Mucosa of rectum (tissue), 2 donors: ENCODE data around the gene SH3TC1.
A peak's percentile ranks its signal among the peaks of the same experiment; 100 is the strongest.

Source experiments
- H3K27ac ChIP-seq, 2 donors: one replicate each; pipeline ENCODE4 v1.7.0; 2013; ENCODE audit warnings: inconsistent platforms in 2 of 2, low read depth in 2 of 2, low read length in 2 of 2
- H3K27me3 ChIP-seq, 2 donors: one replicate each; pipeline ENCODE4 v1.7.0; 2013; ENCODE audit warnings: low read length in 2 of 2; ENCODE audit not compliant: control insufficient read depth in 2 of 2, insufficient read depth in 2 of 2
- H3K36me3 ChIP-seq, 2 donors: one replicate each; pipeline ENCODE4 v1.7.0; 2013; ENCODE audit warnings: low read length in 2 of 2; ENCODE audit not compliant: control insufficient read depth in 2 of 2, insufficient read depth in 2 of 2
- H3K4me1 ChIP-seq, 2 donors: one replicate each; pipeline ENCODE4 v1.7.0; 2013; ENCODE audit warnings: low read length in 2 of 2, mild to moderate bottlenecking in 1 of 2; ENCODE audit not compliant: control insufficient read depth in 2 of 2, insufficient read depth in 2 of 2
- H3K4me3 ChIP-seq, 2 donors: one replicate each; pipeline ENCODE4 v1.7.0; 2013; ENCODE audit warnings: low read length in 2 of 2
- H3K9ac ChIP-seq, 2 donors: one replicate each; pipeline ENCODE4 v1.7.0; 2013; ENCODE audit warnings: low read length in 2 of 2, low read depth in 1 of 2, mild to moderate bottlenecking in 1 of 2
- H3K9me3 ChIP-seq, 2 donors: one replicate each; pipeline ENCODE4 v1.7.0; 2013; ENCODE audit warnings: low read length in 2 of 2; ENCODE audit not compliant: control insufficient read depth in 2 of 2
- donor health status: healthy.
- donor health status: Normal muscosa, but diverticular disease.

Gene SH3TC1

DNA sequence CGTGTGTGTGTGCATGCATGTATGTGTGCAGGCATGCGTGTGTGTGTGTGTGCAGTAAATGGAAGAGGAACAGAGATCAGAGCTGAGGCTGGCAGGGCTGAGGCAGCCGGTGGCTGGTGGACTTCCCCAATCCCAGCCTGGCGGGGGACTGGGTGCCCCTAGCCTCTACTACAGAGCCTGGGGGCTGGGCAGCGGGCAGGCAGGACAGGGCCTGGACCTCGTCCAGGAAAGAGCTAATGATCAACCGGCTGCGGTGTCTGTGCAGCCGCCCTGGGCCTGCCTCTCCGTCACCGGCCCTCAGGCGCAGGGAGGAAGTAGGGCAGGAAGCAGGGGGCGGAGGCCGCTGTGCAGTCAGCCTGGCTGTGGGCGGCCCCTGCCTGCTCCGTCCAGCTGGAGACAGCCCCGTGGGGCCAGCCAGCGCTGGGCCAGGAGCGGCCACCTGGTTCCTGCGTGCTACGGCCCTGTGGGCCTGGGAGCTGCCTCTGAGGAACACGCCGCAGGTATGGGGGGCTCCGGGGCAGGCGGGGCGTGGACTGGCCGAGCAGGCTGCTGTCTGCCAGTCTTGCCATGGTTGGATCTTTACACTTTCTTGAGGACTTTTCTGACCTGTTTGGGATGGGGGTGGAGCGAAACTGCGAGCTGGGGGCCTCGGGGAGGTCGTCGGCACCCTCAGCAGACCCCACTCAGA, at the start of gene SH3TC1:
Gene SH3TC1, plus strand, starts transcription at position 385 of the 688 bp plus-strand sequence. CDS start 5,905 bp downstream, outside the sequence.
- peaks cover 0 to 1% of the 10 kb centered on the region in 2 donors for H3K36me3 ChIP-seq
- peak within 1 kb of the TSS; percentile 86 to 90 for H3K9ac ChIP-seq
- peaks cover 25 to 36% of the 10 kb centered on the region in 2 donors for H3K4me1 ChIP-seq
- peak within 1 kb of the TSS; percentile 54 to 78 for H3K4me3 ChIP-seq
- no peaks in the 10 kb centered on the region for H3K9me3 ChIP-seq
- H3K27me3 ChIP-seq = no peaks in the 10 kb centered on the region
- peak within 1 kb of the TSS; percentile 84 to 86 for H3K27ac ChIP-seq

DNA sequence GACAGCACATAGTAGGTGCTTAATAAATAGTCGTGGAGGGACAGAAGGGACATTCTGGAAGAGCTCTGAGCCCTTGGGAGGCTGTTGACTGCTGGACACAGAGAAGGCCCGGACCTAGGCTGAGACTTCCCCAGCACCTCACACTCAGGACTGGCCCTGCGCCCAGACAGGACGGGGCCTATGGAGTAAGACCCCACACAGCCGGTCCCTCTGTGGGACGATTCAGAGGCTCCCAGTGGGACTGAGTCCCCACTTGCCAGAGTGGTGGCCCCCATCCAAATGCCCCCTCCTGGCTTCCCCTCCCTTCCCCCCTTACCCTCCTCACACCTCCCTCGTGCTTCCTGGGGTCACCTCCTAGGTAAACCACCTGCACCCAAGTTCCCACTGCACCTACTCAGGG, 49.4 kb upstream of the SH3TC1 start:
- no peaks in the 10 kb centered on the region for H3K27me3 ChIP-seq

DNA sequence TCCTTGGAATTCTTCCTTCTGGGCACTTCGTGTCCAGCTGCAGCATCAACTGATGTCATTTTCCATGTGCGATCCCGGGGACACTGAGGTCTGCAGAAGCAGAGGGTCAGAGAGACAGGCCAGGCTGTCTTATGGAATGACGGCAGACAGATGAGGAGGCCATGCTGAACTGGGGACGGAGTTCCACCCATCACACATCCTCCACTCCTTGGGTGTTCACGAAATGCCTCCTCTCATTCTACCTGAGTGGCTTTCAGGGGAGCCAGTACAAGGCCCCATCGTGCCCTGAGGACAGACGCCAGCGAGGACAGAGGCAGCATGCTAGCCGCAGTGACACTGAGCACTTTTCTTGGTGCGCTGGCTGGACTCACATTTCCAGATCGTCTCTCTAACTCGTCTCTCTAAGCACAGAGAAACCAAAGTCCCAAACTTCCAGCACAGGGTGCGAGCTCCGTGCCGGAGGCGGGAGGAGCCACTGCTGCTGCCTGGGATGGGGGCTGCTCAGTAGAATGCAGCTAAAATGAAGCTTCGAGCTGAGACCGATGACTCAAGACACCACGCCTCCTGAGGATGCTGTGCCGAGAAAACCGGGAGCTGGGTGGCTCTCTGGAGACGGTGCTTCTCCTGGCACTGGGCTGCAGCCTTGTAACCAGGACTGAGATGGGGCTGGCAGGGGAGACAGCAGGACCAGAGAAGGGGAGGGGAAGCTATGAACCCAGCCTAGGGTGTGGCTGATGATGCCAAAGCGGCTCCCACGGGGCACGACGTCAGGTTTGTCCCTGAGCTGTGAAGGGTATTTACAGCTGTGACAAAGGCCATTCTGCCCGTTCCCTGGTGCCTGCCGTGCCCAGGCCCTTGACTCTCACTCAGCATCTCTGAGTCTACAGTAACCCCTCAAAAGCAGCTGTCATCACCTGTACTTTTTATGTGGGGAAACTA, 48.7 kb upstream of the SH3TC1 start:
- Histone ChIP-seq H3K4me1 (no peaks in the 10 kb centered on the region), H3K36me3 (no peaks in the 10 kb centered on the region), H3K27me3 (no peaks in the 10 kb centered on the region), H3K9me3 (no peaks in the 10 kb centered on the region), H3K9ac (no peak overlapping the region), H3K27ac (no peak overlapping the region), H3K4me3 (no peak overlapping the region)

More for the DNA sequence above, 49.4 kb upstream of the SH3TC1 start:
- no peak overlapping the region for H3K27ac ChIP-seq
- no peaks in the 10 kb centered on the region for H3K36me3 ChIP-seq
- H3K9me3 ChIP-seq = no peaks in the 10 kb centered on the region
- no peak overlapping the region for H3K4me3 ChIP-seq
- no peak overlapping the region for H3K9ac ChIP-seq
- no peaks in the 10 kb centered on the region for H3K4me1 ChIP-seq

DNA sequence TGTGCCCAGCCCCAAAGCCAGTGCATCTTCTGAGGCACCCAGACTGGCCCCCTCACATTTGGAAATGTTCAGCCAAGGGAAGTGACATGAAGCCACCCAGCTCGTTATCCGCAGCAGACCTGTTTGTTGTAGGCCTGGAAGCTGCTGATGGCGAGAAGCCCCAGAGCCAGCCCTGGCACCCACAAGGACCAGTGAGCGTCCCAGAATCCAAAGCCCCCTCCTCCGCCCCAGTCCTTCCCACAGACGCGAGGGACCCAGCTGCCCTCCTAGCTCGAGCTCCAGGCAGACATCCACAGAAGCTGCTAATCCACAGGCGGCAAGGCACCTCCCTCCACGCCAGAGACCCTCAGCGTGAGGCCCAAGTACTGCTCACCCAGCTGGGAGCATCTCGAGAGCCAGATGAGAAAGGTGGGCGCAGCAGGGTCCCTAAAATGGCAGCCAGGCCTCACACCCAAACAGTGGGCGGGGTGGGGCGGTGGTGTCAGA, 47.9 kb upstream of the SH3TC1 start:
- no peak overlapping the region for H3K9ac ChIP-seq
- H3K4me1 ChIP-seq = no peaks in the 10 kb centered on the region
- no peak overlapping the region for H3K4me3 ChIP-seq
- H3K9me3 ChIP-seq = no peaks in the 10 kb centered on the region
- H3K27me3 ChIP-seq = no peaks in the 10 kb centered on the region
- no peaks in the 10 kb centered on the region for H3K36me3 ChIP-seq
- H3K27ac ChIP-seq = no peak overlapping the region

DNA sequence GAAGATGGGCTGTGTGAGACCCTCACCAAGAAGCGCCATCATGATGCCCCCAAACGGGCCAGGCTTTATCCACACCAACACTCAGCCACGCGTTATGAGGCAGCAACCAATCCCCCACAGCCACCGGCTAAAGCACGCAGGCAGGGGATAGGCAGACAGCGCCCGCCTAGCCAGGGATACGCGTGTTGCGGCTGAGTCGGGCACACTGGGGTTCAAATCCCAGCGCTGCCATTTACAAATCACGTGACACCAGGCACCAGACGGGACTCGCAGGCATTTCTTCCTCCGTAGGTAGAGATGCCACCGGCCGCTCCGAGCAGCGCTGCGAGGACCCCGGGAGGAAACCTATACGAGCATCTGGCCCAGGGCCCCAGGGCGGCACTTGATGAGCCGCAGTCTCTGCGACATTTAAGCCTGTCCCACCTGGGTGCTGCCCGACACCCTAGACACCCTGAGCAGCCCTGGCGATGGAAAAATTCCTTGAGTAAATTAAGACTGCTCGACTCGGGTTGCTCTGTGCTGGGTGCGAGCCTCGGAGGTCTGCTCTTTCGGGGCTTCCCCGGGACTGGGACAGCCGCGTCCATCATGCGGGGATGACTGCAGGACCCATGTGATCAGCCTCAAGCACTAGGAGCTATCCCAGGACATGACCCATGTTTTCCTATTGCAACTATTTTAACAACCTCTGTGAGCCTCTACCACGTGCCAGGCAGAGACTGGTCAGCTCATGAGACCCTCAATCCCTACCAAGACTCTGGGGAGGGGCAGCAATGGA, 46.8 kb upstream of the SH3TC1 start:
- Histone ChIP-seq H3K27me3 (peaks cover 0 to under 1% of the 10 kb centered on the region in 2 donors), H3K9ac (no peak overlapping the region), H3K9me3 (no peaks in the 10 kb centered on the region), H3K4me3 (no peak overlapping the region), H3K36me3 (no peaks in the 10 kb centered on the region), H3K27ac (no peak overlapping the region), H3K4me1 (peaks cover 0 to under 1% of the 10 kb centered on the region in 2 donors)

DNA sequence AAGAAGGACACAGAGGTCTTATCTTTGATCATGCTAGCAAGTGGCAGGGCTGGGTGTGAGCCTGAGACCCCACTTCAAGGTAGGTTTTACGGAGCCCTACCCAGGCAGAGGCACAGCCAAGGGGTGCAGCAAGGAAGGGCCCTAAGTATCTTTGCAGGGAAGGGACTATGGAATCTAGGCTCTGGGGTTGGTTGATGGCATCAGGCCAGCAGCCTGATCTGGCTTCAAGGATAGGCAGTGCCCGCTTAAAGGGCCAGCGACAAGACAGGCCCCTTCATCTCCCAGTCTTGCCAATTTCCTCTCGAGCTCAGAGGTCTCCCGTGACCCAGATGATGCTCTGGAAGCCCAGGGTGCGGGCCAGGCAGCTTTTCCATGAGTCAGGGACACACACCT, 46.2 kb upstream of the SH3TC1 start:
- H3K27me3 ChIP-seq = peaks cover 2 to 4% of the 10 kb centered on the region in 2 donors
- no peaks in the 10 kb centered on the region for H3K36me3 ChIP-seq
- H3K4me3 ChIP-seq = no peak overlapping the region
- H3K9me3 ChIP-seq = no peaks in the 10 kb centered on the region
- H3K9ac ChIP-seq = no peak overlapping the region
- no peak overlapping the region for H3K27ac ChIP-seq
- peaks cover 2 to 3% of the 10 kb centered on the region in 2 donors for H3K4me1 ChIP-seq

DNA sequence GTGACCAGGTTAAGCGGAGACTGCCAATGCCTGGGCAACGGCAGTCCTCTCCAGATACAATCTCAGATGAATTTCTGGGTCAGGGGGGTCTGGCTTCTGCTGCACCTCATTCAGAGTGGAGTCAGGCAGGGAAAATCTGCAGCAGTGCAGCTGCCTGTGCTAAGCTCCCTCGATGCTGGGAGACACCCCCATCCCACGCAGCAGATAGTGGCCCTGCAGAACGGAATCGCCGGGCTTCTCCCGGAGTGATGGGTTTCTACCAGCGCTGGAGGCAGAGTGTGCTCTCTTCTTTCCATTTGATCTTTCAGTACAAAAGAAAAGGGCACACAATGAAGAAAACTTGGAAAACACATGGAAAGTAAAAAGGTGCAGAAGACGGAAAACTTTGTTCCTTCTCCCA, 45.6 kb upstream of the SH3TC1 start:
- Histone ChIP-seq H3K36me3 (no peaks in the 10 kb centered on the region), H3K9ac (no peak overlapping the region), H3K4me1 (peaks cover 7 to 8% of the 10 kb centered on the region in 2 donors), H3K27me3 (peaks cover 2 to 5% of the 10 kb centered on the region in 2 donors), H3K4me3 (no peak overlapping the region), H3K27ac (no peak overlapping the region), H3K9me3 (no peaks in the 10 kb centered on the region)

DNA sequence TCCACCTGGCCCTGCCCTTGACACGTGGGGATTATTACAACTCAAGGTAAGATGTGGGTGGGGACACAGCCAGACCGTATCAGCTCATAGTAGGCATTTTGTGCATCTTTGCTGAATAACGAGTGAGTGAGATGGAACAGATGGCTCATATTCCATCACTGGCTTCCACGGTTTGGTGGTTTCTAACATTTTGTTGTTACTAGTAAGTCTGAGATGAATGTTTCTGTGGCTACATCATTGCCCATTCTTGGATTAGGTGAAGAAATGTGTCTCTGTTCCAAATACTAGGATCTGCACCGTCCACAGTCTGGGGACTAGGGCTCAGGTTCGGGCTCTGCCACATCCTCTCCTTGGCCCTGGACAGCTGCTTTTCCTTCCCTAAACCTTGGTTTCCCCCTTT, 44.0 kb upstream of the SH3TC1 start:
- H3K4me1 ChIP-seq = peaks cover 17 to 20% of the 10 kb centered on the region in 2 donors
- no peak overlapping the region for H3K9ac ChIP-seq

DNA sequence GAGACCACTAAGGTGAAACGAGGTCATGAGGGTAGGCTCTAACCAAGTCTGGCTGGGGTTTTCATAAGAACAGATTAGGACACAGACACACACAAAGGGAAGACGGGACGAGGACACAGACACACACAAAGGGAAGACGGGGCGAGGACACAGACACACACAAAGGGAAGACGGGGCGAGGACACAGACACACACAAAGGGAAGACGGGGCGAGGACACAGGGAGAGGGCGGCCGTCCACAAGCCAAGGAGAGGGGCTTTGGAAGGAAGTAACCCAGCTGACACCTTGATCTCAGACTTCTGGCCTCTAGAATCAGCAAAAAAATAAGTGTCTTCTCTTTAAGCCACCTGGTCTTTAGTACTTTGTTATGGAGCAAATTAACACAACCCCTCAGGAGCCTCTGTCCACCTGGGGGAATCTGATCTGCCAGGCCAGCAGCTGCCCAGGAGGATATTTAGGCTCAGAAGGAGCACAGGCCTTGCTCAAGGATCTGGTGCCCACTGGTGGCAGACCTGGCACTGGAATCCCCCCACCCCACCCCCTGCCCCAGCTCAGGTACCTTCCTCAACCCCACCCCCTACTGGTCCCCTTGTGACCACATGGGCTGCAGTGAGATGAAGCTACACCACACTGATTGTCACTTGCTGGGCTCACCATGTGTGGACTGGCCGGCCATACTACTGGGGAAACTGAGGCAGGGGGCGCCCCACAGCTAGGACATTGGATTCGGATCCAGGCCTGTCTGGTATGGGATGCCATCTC, 43.2 kb upstream of the SH3TC1 start:
- Histone ChIP-seq H3K27me3 (peaks cover 2 to 5% of the 10 kb centered on the region in 2 donors), H3K4me1 (peaks cover 17 to 21% of the 10 kb centered on the region in 2 donors), H3K9ac (no peak overlapping the region), H3K9me3 (no peaks in the 10 kb centered on the region), H3K4me3 (no peak overlapping the region), H3K27ac (no peak overlapping the region), H3K36me3 (no peaks in the 10 kb centered on the region)

More for the DNA sequence above, 44.0 kb upstream of the SH3TC1 start:
- Histone ChIP-seq H3K27ac (no peak overlapping the region), H3K27me3 (peaks cover 2 to 5% of the 10 kb centered on the region in 2 donors), H3K9me3 (no peaks in the 10 kb centered on the region), H3K4me3 (no peak overlapping the region), H3K36me3 (no peaks in the 10 kb centered on the region)
